NT2/D1 (cell line): ENCODE measurements around the gene PPA1.

Experiments used
- SUZ12 ChIP-seq: IDR thresholded peaks from 2 replicates; pipeline ENCODE4 v1.6.1; 2011; ENCODE audit not compliant: insufficient read length, insufficient read depth; ENCODE audit errors: extremely low read depth
- YY1 ChIP-seq: IDR thresholded peaks from 2 replicates; pipeline ENCODE4 v1.6.1; 2011; ENCODE audit not compliant: insufficient read length, insufficient read depth
- ZNF274 ChIP-seq: IDR thresholded peaks from 2 replicates; pipeline ENCODE4 v1.6.1; 2011; ENCODE audit warnings: mild to moderate bottlenecking, low read depth, low read length

DNA sequence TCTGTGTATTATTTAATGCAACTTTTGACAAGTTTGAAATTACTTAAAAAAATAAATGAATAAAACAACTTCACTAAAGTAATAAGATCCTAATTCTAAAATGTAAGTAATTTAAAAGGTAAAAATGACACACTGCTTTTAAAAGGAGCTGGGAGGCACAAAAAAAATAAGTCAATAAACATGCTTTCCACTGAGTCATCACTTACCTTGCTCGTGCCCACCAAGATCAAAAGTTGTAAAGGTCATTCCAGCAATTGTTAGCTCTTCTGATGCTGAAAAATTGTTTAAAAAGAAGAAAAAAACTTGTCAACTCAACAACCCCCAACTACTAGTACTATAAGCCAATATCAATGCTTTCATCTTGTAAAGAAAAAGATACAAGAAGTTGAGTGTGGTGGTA, 72.4 kb downstream of the PPA1 start:
- TF ChIP-seq YY1 (no peak), ZNF274 (no peak), SUZ12 (no peak)
